Endothelial cell of umbilical vein (primary cell): ENCODE results near the gene SRGAP1. TPM values are rescaled to one million over a fixed set of nuclear protein-coding genes. Genes with fewer than 3 reads are reported as not detected.

Experiments
- BruUV-seq: library from RNA; stranded (reverse); fragments of 400-500 nt; replicated peaks from 2 replicates; lab custom pipeline; 2021; lab: Mats Ljungman, UMichigan
- CTCF ChIA-PET: fragments of 300-600, 350-600 bp; sonication (Branson Sonifier 250); formaldehyde crosslinking; loops from one replicate; lab custom pipeline; 2021; ENCODE audit warnings: antibody characterized with exemption, inconsistent platforms; lab: Charles Lee
- POLR2A ChIA-PET: fragments of 300-600, 350-600 bp; sonication (Branson Sonifier 250); formaldehyde crosslinking; loops from one replicate; lab custom pipeline; 2021; ENCODE audit warnings: antibody characterized with exemption, inconsistent platforms; lab: Charles Lee
- DNase-seq: peaks from one replicate; pipeline ENCODE4 v3.0.0-alpha.2; 2011; ENCODE audit warnings: low read depth, low spot score
- FAIRE-seq: peaks from 2 replicates; lab custom pipeline; 2011; peaks lifted over from hg19 to GRCh38; lab: Jason Lieb, UNC
- H2AFZ ChIP-seq: 2 replicates; pipeline ENCODE4 v1.6.0; 2012; ENCODE audit warnings: low read depth, low read length, control low read depth, inconsistent platforms
- H3K27ac ChIP-seq: 2 replicates; pipeline ENCODE4 v1.5.1; 2011; ENCODE audit warnings: low read depth, mild to moderate bottlenecking, control low read depth, low read length, moderate library complexity; ENCODE audit not compliant: insufficient read depth
- H3K27me3 ChIP-seq, 2 experiments: 2 replicates each; pipeline versions ENCODE4 v1.6.0 to v1.6.1; 2011; ENCODE audit warnings: low read length in 2 of 2, mixed read lengths in 1 of 2; ENCODE audit not compliant: control insufficient read depth in 2 of 2, insufficient read depth in 2 of 2
- H3K36me3 ChIP-seq, 2 experiments: 2 replicates in 1 of 2; 3 replicates in 1 of 2; pipeline ENCODE4 v1.5.1; 2011; ENCODE audit warnings: low read length in 2 of 2, mild to moderate bottlenecking in 1 of 2, moderate library complexity in 1 of 2; ENCODE audit not compliant: control insufficient read depth in 2 of 2, insufficient read depth in 2 of 2; ENCODE audit errors: extremely low read depth in 1 of 2
- H3K4me1 ChIP-seq: 3 replicates; pipeline ENCODE4 v1.5.1; 2011; ENCODE audit warnings: mild to moderate bottlenecking, low read length; ENCODE audit not compliant: control insufficient read depth, insufficient read depth; ENCODE audit errors: extremely low read depth
- H3K4me2 ChIP-seq: 2 replicates; pipeline ENCODE4 v1.6.1; 2011; ENCODE audit warnings: low read length, control low read depth, mixed read lengths; ENCODE audit not compliant: insufficient read depth
- H3K4me3 ChIP-seq, 3 experiments: fragments of 200-600 bp in 1 of 3; sonication (generic), shearing (Covaris generic) in 1 of 3; replicated peaks in 1 of 3; 2 replicates each; pipeline ENCODE4 v1.5.1; 2011 to 2016; ENCODE audit warnings: control low read depth in 3 of 3, low read length in 3 of 3, mild to moderate bottlenecking in 2 of 3, inconsistent platforms in 1 of 3, low read depth in 1 of 3, moderate library complexity in 1 of 3; ENCODE audit not compliant: insufficient read depth in 1 of 3
- H3K79me2 ChIP-seq: 2 replicates; pipeline ENCODE4 v1.6.0; 2012; ENCODE audit warnings: low read length, inconsistent platforms; ENCODE audit not compliant: control insufficient read depth, insufficient read depth
- H3K9ac ChIP-seq: replicated peaks from 2 replicates; pipeline ENCODE3; 2011; ENCODE audit warnings: low read length, control low read depth; ENCODE audit not compliant: insufficient read depth; ENCODE audit errors: extremely low read depth
- H3K9me1 ChIP-seq: replicated peaks from 3 replicates; pipeline ENCODE4 v1.6.0; 2011; ENCODE audit warnings: mild to moderate bottlenecking, low read length; ENCODE audit not compliant: control insufficient read depth, insufficient read depth; ENCODE audit errors: extremely low read depth
- H3K9me3 ChIP-seq: replicated peaks from 2 replicates; pipeline ENCODE4 v1.5.1; 2012; ENCODE audit warnings: low read length, inconsistent platforms; ENCODE audit not compliant: control insufficient read depth, insufficient read depth
- H4K20me1 ChIP-seq: replicated peaks from 2 replicates; pipeline ENCODE3; 2011; ENCODE audit warnings: mild to moderate bottlenecking, low read length; ENCODE audit not compliant: control insufficient read depth, insufficient read depth; ENCODE audit errors: extremely low read depth
- CTCF ChIP-seq, 2 donors: IDR thresholded peaks; 1 replicate in 1 of 2; 2 replicates in 1 of 2; pipeline ENCODE4 v1.5.1; 2011; ENCODE audit warnings: low read length in 2 of 2, mild to moderate bottlenecking in 2 of 2, moderate library complexity in 2 of 2, control low read depth in 1 of 2, inconsistent platforms in 1 of 2, low read depth in 1 of 2; ENCODE audit not compliant: insufficient read depth in 1 of 2; ENCODE audit errors: extremely low read depth in 1 of 2
- FOS ChIP-seq: IDR thresholded peaks from 2 replicates; pipeline ENCODE4 v1.6.1; 2011; ENCODE audit warnings: mild to moderate bottlenecking, low read length, moderate library complexity, borderline replicate concordance; ENCODE audit not compliant: insufficient read depth
- GATA2 ChIP-seq: IDR thresholded peaks from 2 replicates; pipeline ENCODE4 v1.7.0; 2011; ENCODE audit warnings: low read depth, mild to moderate bottlenecking, moderate library complexity, mixed read lengths, low read length; ENCODE audit not compliant: insufficient read length, insufficient read depth
- JUN ChIP-seq: IDR thresholded peaks from 2 replicates; pipeline ENCODE4 v1.6.1; 2011; ENCODE audit warnings: borderline replicate concordance, low read depth; ENCODE audit not compliant: insufficient read length, insufficient read depth
- MYC ChIP-seq: IDR thresholded peaks from one replicate; pipeline ENCODE4 v1.6.1; 2011; ENCODE audit warnings: mild to moderate bottlenecking, low read depth, low read length
- POLR2A ChIP-seq: IDR thresholded peaks from 2 replicates; pipeline ENCODE4 v1.6.1; 2012; ENCODE audit warnings: low read depth, mild to moderate bottlenecking, control low read depth, low read length
- POLR2AphosphoS5 ChIP-seq: IDR thresholded peaks from 2 replicates; pipeline ENCODE4 v1.6.1; 2012; ENCODE audit warnings: low read depth, mild to moderate bottlenecking, control low read depth, low read length, moderate library complexity; ENCODE audit not compliant: insufficient read depth
- dilution Hi-C: fragments of 300-500 bp; cut with MboI; formaldehyde crosslinking; loops from one replicate; pipeline ENCODE4 v1.15.0; 2019; ENCODE audit warnings: low sequenced_read_pairs; ENCODE audit not compliant: extremely low pct_ligation_motif_present
- intact Hi-C: fragments of 100-400 bp; cut with micrococcal nuclease; formaldehyde crosslinking; loops from one replicate; pipeline ENCODE4 v1.10.0; 2022
- polyA plus RNA-seq, 4 experiments: library from polyadenylated mRNA; depleted of rRNA in 3 of 4; stranded (reverse) in 3 of 4; unstranded in 1 of 4; fragments of >200 nt; gene quantifications; 2 replicates each; pipeline versions ENCODE4 v1.2.1 to v1.2.3, GENCODE V29; 2011 to 2012; ENCODE audit warnings: missing spikeins in 1 of 4
- total RNA-seq: library from RNA; stranded (reverse); gene quantifications from 2 replicates; pipeline ENCODE4 v1.2.3, GENCODE V29; 2021
- TF ChIP-seq, protein P1 (sequence below): IDR thresholded peaks from 2 replicates; pipeline ENCODE4 v1.6.1; 2011; ENCODE audit not compliant: insufficient read depth, insufficient read length

Gene SRGAP1
- total and polyA plus RNA-seq, 2 donors (not counting 3 experiments of a cell fraction or from before 2014, with no cell fraction given): 4.9 to 16.3 TPM

- TF ChIP-seq MYC (no peak), POLR2AphosphoS5 (no peak), POLR2A (no peak), CTCF (IDR thresholded peaks at IDR 0.05; ENCODE audit: extremely low read depth in 1 of 2, insufficient read depth in 1 of 2, low read depth in 1 of 2, low read length in 2 of 2) (no peak), FOS (no peak), GATA2 (no peak), JUN (no peak)
- TF ChIP-seq, protein P1, sequence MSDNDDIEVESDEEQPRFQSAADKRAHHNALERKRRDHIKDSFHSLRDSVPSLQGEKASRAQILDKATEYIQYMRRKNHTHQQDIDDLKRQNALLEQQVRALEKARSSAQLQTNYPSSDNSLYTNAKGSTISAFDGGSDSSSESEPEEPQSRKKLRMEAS: no peak
- BruUV-seq: no TSS peak
- no peak overlapping the region for H3K27ac ChIP-seq
- dilution Hi-C loops: no loop called here
- DNase-seq (no peak), FAIRE-seq (no peak)
- no peak overlapping the region for H2AFZ ChIP-seq
- POLR2A ChIA-PET: no interaction called here
- H3K79me2 ChIP-seq: peaks cover 16% of the 10 kb centered on the region
- intact Hi-C loops: loop anchor here (5.0 kb wide), 1 partner anchor 323 kb away; the partner anchor contains the start of gene KICS2
- no peaks in the 10 kb centered on the region for H3K9me1 ChIP-seq
- H3K9ac ChIP-seq: no peak overlapping the region
- CTCF ChIA-PET: interaction anchor here (1.2 to 1.3 kb wide), 2 partner anchors 11 to 177 kb away, joined by 3 read pairs; no protein-coding TSS in a partner anchor
- H3K4me2 ChIP-seq: no peak overlapping the region
- no peaks in the 10 kb centered on the region for H3K36me3 ChIP-seq
- no peaks in the 10 kb centered on the region for H3K9me3 ChIP-seq
- H4K20me1 ChIP-seq: no peaks in the 10 kb centered on the region
- H3K4me1 ChIP-seq: peaks cover 16% of the 10 kb centered on the region
- no peaks in the 10 kb centered on the region for H3K27me3 ChIP-seq
- no peak overlapping the region for H3K4me3 ChIP-seq
Measured at GRCh38 chr12:63899396-63899795, 54.9 kb downstream of the SRGAP1 start.
